ENCODE measurements around the gene PACRGL. TPM values are rescaled to one million over a fixed set of nuclear protein-coding genes. Genes with fewer than 3 reads are reported as not detected.

PACRGL gene
- total and polyA plus RNA-seq, 4 donors = 13.4 to 19.5 (median 18.1) TPM

DNA sequence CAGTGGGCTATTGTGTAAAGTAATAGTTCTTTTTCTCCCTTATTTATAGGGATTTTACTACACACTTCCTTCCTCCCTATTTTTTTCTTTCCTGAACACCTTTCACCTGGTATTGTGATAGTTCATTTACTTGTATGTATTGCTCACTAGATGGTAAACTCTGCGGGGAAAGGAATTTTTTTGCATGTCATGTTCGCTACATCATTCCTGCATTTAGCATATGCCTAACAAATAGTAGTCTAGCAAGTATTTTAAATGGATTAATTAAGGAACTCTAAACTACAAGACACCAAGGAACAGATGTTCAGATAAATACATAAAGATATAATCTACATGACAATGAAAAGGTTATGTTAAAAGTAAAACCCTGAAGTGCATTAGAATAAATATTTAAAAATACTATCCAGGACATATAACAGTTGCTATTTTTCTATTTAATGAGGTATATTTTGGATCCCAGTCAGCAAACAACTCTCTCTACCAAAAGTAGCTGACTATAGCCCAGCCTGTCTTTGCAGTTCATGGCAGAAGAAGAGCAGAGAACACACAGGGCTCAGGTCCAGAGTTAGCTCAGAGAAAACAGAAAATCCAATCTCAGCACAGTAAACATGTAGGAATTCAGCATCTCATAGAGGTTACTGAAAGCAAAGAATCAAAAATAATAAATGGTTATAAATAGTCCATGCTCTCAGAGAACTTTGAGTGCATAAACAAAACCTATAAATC lies 87.8 kb downstream of the PACRGL start:
- no peak for ATAC-seq (ENCODE audit: low FRiP score)

More for the DNA sequence above, 87.8 kb downstream of the PACRGL start:
- no peaks in the 10 kb centered on the region for H3K27me3 ChIP-seq (ENCODE audit: control insufficient read depth in 1 of 2, insufficient read depth in 2 of 2, low read length in 1 of 2)
- intact Hi-C loops (cut with DNase I) = no loop called here
- no peaks in the 10 kb centered on the region for H3K9me3 ChIP-seq (ENCODE audit: control insufficient read depth, low read length)
- no peaks in the 10 kb centered on the region for H3K36me3 ChIP-seq (ENCODE audit: control insufficient read depth in 1 of 2, insufficient read depth in 2 of 2, low read length in 1 of 2)
- WGBS, 2 donors = 82 to 91% methylated on average over 2 of the region's 2 CpGs
- no peak overlapping the region for H3K27ac ChIP-seq (ENCODE audit: low read depth in 1 of 2, low read length in 2 of 2)
- no peak overlapping the region for H3K4me3 ChIP-seq (ENCODE audit: low read length in 2 of 2)
- DNase-seq = no peak
- H3K4me1 ChIP-seq (ENCODE audit: control insufficient read depth in 1 of 2, insufficient read depth in 2 of 2, low read length in 2 of 2) = no peaks in the 10 kb centered on the region

All from aorta (tissue), 5 donors.